Right atrium auricular region (tissue), 2 donors: ENCODE results near the gene EIF2B1. TPM values are rescaled to one million over a fixed set of nuclear protein-coding genes. Genes with fewer than 3 reads are reported as not detected.

Experiments
- DNase-seq: peaks from one replicate; pipeline ENCODE4 v3.0.0-alpha.2; 2019; ENCODE audit warnings: low spot score
- H3K27ac ChIP-seq, 2 donors: fragments of 200-600 bp; sonication (generic); 1 replicate in 1 of 2; 2 replicates in 1 of 2; pipeline ENCODE4 v1.5.1; 2016 to 2019
- H3K27me3 ChIP-seq, 2 donors: fragments of 200-600 bp; sonication (generic); one replicate each; pipeline versions ENCODE4 v1.5.1 to v1.6.0; 2017 to 2019
- H3K36me3 ChIP-seq: fragments of 200-600 bp; sonication (generic); one replicate; pipeline ENCODE4 v1.5.1; 2016
- H3K4me1 ChIP-seq, 2 donors: fragments of 200-600 bp; sonication (generic); one replicate each; pipeline versions ENCODE4 v1.5.1 to v1.6.0; 2017 to 2019
- H3K4me3 ChIP-seq, 2 donors: fragments of 200-600 bp; sonication (generic); 1 replicate in 1 of 2; 2 replicates in 1 of 2; pipeline ENCODE4 v1.5.1; 2017 to 2019; ENCODE audit warnings: mild to moderate bottlenecking in 1 of 2, moderate library complexity in 1 of 2
- H3K9me3 ChIP-seq, 2 donors: fragments of 200-600 bp; sonication (generic); one replicate each; pipeline ENCODE4 v1.5.1; 2019
- CTCF ChIP-seq, 2 donors: fragments of 200-600 bp; sonication (generic); IDR thresholded peaks; one replicate each; pipeline ENCODE4 v1.5.1; 2019; ENCODE audit warnings: antibody characterized with exemption in 2 of 2
- total RNA-seq, 2 donors: library from RNA; depleted of rRNA; stranded (reverse); fragments of >200 nt; gene quantifications; one replicate each; pipeline ENCODE4 v1.1.0, GENCODE V29; 2016

Gene EIF2B1
- total RNA-seq, 2 donors from 2014 or later, result 60.0 to 65.9 TPM

GRCh38 chr12:123576611-123577010 is 56.9 kb downstream of the EIF2B1 start:
- no peak for DNase-seq
- no peak for TF ChIP-seq CTCF (IDR thresholded peaks at IDR 0.05)
- H3K4me3 ChIP-seq, result no peak overlapping the region
- H3K27me3 ChIP-seq, result no peaks in the 10 kb centered on the region
- no peaks in the 10 kb centered on the region for H3K36me3 ChIP-seq
- H3K9me3 ChIP-seq, result no peaks in the 10 kb centered on the region
- H3K27ac ChIP-seq, result no peak overlapping the region
- H3K4me1 ChIP-seq, result no peaks in the 10 kb centered on the region

- H3K36me3 ChIP-seq, result no peaks in the 10 kb centered on the region
- H3K27ac ChIP-seq, result no peak overlapping the region
- no peak for TF ChIP-seq CTCF (IDR thresholded peaks at IDR 0.05)
- H3K9me3 ChIP-seq, result no peaks in the 10 kb centered on the region
- no peaks in the 10 kb centered on the region for H3K4me1 ChIP-seq
- no peak overlapping the region for H3K4me3 ChIP-seq
- no peaks in the 10 kb centered on the region for H3K27me3 ChIP-seq
- no peak for DNase-seq
Observed at GRCh38 chr12:123573870-123574269, 59.6 kb downstream of the EIF2B1 start.

GRCh38 chr12:123572391-123572790 is 61.1 kb downstream of the EIF2B1 start:
- no peak overlapping the region for H3K4me3 ChIP-seq
- no peaks in the 10 kb centered on the region for H3K9me3 ChIP-seq
- H3K27me3 ChIP-seq, result no peaks in the 10 kb centered on the region
- no peak overlapping the region for H3K27ac ChIP-seq
- DNase-seq, result no peak
- no peaks in the 10 kb centered on the region for H3K36me3 ChIP-seq
- no peaks in the 10 kb centered on the region for H3K4me1 ChIP-seq
- no peak for TF ChIP-seq CTCF (IDR thresholded peaks at IDR 0.05)

GRCh38 chr12:123571343-123571813 is 62.1 kb downstream of the EIF2B1 start:
- no peaks in the 10 kb centered on the region for H3K4me1 ChIP-seq
- H3K9me3 ChIP-seq, result no peaks in the 10 kb centered on the region
- H3K36me3 ChIP-seq, result no peaks in the 10 kb centered on the region
- H3K4me3 ChIP-seq, result no peak overlapping the region
- H3K27me3 ChIP-seq, result no peaks in the 10 kb centered on the region
- no peak overlapping the region for H3K27ac ChIP-seq
- TF ChIP-seq CTCF (IDR thresholded peaks at IDR 0.05), result no peak
- peak; percentile 89 for DNase-seq

Other genes with a start within 250 kb of the EIF2B1 start
- gene KMT5A, start 249.6 kb downstream of the EIF2B1 start, total RNA-seq, result 10 to 100 TPM; 21.1 to 26.3 TPM
- gene RILPL2, start 197.0 kb downstream of the EIF2B1 start, total RNA-seq, result 1 to 10 TPM; 3.1 to 4.6 TPM
- 10 to 100 TPM; 17.4 to 18.4 TPM for gene SNRNP35, start 175.5 kb downstream of the EIF2B1 start, total RNA-seq
- 100 to 1,000 TPM in 1 of 2 donors, 10 to 100 TPM in 1; 93.1 to 130 TPM for gene RILPL1, start 100.0 kb downstream of the EIF2B1 start, total RNA-seq
- gene TMED2, start 49.1 kb downstream of the EIF2B1 start, total RNA-seq, result 100 to 1,000 TPM; 127 to 163 TPM
- gene DDX55, start 31.6 kb downstream of the EIF2B1 start, total RNA-seq, result 1 to 10 TPM; 7.2 to 7.5 TPM
- gene GTF2H3, start 143 bp upstream of the EIF2B1 start, total RNA-seq, result 1 to 10 TPM; 7.6 to 8.4 TPM
- 1 to 10 TPM; 3.7 to 4.6 TPM for gene TCTN2, start 37.4 kb upstream of the EIF2B1 start, total RNA-seq
- 10 to 100 TPM; 11.6 to 14.0 TPM for gene ATP6V0A2, start 78.7 kb upstream of the EIF2B1 start, total RNA-seq
- gene DNAH10, start 128.6 kb upstream of the EIF2B1 start, total RNA-seq, result under 1 TPM in 1 of 2 donors, not detected in 1; 0.11 TPM